Body of pancreas (tissue), 4 donors: ENCODE results near the gene LPP.

Source experiments
- CTCF ChIP-seq, 7 experiments: fragments of 450-650 bp in 4 of 7; fragments of 200-600 bp in 3 of 7; sonication (generic) in 3 of 7; IDR thresholded peaks; one replicate each; pipeline ENCODE4 v1.5.1; 2016 to 2019; ENCODE audit warnings: antibody characterized with exemption in 7 of 7
- POLR2A ChIP-seq, 3 donors: fragments of 450-650 bp; IDR thresholded peaks; one replicate each; pipeline ENCODE4 v1.6.1; 2016; ENCODE audit warnings: antibody characterized with exemption in 3 of 3, mild to moderate bottlenecking in 2 of 3

- TF ChIP-seq CTCF (IDR thresholded peaks at IDR 0.05) (no peak), POLR2A (IDR thresholded peaks at IDR 0.05) (no peak)
Measured at GRCh38 chr3:188598894-188599293, 444.9 kb downstream of the LPP start.
